AG09309 (cell line): ENCODE results near the gene RCSD1.

Source experiments
- DNase-seq: peaks from one replicate; pipeline ENCODE4 v3.0.0-alpha.2; 2010; ENCODE audit warnings: low read depth
- H3K4me3 ChIP-seq: 2 replicates; pipeline ENCODE4 v1.5.1; 2011; ENCODE audit warnings: mild to moderate bottlenecking, low read depth, low read length, moderate library complexity; ENCODE audit not compliant: control insufficient read depth
- TF ChIP-seq, protein P1 (sequence below): IDR thresholded peaks from 2 replicates; pipeline ENCODE4 v1.5.1; 2011; ENCODE audit warnings: mild to moderate bottlenecking, low read depth, low read length, inconsistent platforms; ENCODE audit not compliant: insufficient read depth, control insufficient read depth; ENCODE audit errors: missing control alignments

RCSD1 gene

DNA sequence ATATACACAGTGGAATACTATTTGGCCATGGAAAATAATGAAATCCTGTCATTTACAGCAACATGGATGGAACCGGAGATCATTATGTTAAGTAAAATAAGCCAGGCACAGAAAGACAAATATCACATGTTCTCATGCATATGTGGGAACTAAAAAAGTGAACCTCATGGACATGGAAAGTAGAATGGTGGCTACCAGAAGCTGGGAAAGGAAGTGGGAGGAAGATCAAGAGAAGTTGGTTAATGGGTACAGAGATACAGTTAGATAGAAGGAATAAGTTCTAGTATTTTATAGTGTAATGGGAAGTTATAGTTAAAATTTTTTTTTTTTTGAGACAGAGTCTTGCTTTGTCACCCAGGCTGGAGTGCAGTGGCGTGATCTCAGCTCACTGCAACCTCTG, 41.7 kb upstream of the RCSD1 start:
- TF ChIP-seq, protein P1, sequence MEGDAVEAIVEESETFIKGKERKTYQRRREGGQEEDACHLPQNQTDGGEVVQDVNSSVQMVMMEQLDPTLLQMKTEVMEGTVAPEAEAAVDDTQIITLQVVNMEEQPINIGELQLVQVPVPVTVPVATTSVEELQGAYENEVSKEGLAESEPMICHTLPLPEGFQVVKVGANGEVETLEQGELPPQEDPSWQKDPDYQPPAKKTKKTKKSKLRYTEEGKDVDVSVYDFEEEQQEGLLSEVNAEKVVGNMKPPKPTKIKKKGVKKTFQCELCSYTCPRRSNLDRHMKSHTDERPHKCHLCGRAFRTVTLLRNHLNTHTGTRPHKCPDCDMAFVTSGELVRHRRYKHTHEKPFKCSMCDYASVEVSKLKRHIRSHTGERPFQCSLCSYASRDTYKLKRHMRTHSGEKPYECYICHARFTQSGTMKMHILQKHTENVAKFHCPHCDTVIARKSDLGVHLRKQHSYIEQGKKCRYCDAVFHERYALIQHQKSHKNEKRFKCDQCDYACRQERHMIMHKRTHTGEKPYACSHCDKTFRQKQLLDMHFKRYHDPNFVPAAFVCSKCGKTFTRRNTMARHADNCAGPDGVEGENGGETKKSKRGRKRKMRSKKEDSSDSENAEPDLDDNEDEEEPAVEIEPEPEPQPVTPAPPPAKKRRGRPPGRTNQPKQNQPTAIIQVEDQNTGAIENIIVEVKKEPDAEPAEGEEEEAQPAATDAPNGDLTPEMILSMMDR: no peak
- no peak for DNase-seq
- no peak overlapping the region for H3K4me3 ChIP-seq

DNA sequence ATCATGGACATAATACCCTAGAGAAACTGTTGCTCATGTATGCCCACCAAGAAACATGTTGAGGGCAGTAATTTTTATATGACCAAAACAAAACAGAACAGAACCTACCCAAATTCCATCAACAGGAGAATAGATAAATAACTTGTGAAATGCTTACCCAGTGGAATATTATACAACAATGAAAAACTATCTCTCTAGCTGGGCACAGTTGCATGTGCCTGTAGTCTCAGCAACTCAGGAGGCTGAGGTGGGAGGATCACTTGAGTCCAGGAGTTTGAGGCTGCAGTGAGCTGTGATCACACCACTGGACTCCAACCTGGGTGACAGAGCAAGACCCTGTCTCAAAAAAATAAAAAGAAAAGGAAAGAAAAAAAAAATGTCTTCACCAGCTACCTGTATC, 37.6 kb upstream of the RCSD1 start:
- TF ChIP-seq, protein P1: no peak
- no peak overlapping the region for H3K4me3 ChIP-seq
- no peak for DNase-seq

GRCh38 chr1:167593860-167594259, 36.2 kb upstream of the RCSD1 start:
- no peak overlapping the region for H3K4me3 ChIP-seq
- DNase-seq: no peak
- TF ChIP-seq, protein P1: no peak

DNA sequence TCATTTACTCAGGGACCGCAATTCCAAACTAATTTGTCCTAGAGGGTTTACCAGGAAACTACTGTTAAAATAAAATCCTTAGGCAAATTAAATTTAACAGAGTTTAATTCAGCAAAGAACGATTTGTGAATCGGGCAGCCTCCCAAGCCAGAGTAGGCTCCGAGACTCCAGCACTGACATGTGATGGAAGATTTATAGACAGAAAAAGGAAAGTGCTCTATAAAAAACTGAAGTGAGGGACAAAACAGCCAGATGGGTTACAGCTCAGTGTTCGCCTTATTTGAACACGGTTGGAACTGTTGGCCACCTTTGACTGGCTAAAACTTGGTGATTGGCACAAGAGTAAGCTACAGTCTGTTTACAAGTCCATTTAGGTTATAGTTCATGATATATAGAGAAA, 35.2 kb upstream of the RCSD1 start:
- H3K4me3 ChIP-seq: no peak overlapping the region
- TF ChIP-seq, protein P1: no peak
- no peak for DNase-seq

GRCh38 chr1:167599957-167600581, 30.0 kb upstream of the RCSD1 start:
- no peak overlapping the region for H3K4me3 ChIP-seq
- DNase-seq: peak; percentile 5
- TF ChIP-seq, protein P1: peak; percentile 57

DNA sequence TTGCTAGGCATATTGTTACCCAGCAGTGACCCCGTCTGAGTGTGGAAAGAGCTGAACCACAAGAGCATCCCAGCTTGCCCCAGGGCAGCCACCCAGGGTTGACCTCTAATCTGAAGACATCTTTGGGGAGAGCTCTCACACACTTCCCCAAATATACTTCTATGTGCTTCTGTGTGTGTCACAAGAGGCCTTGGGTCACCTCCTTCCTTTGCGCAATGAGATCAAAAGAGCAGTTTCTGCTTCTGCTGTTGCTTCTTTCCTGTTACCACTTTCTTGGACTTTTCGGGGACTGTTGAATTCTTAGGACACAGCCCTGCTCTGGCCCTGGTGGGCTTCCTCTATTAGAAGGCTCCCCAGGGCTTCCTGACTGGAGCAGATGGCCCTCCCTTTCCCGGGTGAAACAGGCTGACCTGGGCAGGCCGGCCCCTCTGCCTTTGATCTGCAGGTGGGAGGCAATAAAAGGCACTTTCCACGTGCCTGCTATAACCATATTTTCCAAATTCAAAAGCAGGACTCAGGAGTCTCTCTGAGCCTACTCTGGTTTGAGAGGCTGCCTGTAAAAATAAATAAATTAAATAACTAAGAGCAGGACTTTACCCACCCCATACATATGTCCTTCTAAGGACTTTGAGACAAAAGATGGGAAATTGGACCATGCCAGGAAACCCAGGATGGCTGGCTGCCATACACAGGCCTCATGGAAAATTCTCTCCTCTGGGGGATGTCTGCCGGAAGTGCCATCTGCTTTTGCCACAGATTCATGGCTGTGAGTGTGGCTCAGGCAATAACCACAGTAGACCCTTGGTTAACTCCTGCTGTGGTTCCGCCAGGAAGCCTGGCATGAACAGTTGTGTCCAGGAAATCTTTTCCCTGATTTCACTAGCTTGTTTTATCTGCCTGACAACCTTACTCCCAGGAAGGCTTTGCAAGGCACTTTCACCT, 28.3 kb upstream of the RCSD1 start:
- no peak overlapping the region for H3K4me3 ChIP-seq
- TF ChIP-seq, protein P1: no peak
- no peak for DNase-seq
